ENCODE data around the gene CDX1.

Gene CDX1

GRCh38 chr5:150184006-150184405 is 17.4 kb downstream of the CDX1 start:
- no peak for DNase-seq

DNA sequence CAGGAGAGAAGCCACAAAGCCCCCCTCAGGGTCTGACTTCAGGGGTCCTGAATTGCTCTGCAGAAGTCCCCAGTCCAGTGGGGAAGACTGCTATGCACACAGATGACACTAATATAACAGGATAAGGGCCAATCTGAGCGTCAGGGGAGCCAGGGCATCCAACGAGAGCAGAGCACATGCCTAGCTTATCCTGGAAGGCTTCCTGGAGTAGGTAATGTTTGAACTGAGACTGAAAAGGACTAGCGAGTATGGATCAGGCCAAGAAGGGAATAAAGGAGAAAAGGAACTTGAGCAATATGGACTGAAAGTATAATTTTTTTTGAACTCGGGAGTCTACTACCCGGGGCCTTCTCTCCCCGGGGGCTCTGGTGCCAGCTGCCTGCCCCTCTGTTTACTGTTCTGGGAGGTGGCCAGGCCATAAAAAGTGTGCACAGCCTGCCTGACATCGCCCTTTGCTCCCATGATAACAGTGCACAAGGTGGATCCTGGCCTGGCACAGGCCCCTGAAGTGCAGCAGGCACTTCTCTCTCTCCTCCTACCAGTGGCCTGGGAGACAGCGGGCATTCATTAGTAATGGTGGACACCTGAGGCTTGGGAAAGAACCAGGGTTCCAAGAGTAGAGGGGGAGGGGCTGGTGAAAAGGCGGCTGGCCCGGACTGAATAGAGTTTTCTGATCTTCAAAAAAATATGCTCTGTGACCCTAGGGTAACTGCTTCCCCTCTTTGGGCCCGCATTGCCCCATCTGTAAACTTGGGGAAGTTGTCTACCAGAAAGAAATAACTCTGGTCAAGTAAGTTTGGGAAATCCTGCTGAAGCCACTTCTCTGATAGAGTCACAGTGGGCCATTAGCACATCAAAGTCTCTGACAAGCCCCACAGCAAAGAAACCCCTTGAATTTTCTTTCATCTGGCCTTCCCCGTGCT is 18.7 kb downstream of the CDX1 start:
- DNase-seq: no peak

- DNase-seq: no peak
These were observed 19.6 kb downstream of the CDX1 start for GRCh38 chr5:150186137-150186536.

- DNase-seq: no peak
These were observed 20.3 kb downstream of the CDX1 start for GRCh38 chr5:150186897-150187296.

- DNase-seq: no peak
These were observed 21.7 kb downstream of the CDX1 start for GRCh38 chr5:150188146-150188842.

GRCh38 chr5:150189326-150189725 is 22.7 kb downstream of the CDX1 start:
- DNase-seq: no peak

DNA sequence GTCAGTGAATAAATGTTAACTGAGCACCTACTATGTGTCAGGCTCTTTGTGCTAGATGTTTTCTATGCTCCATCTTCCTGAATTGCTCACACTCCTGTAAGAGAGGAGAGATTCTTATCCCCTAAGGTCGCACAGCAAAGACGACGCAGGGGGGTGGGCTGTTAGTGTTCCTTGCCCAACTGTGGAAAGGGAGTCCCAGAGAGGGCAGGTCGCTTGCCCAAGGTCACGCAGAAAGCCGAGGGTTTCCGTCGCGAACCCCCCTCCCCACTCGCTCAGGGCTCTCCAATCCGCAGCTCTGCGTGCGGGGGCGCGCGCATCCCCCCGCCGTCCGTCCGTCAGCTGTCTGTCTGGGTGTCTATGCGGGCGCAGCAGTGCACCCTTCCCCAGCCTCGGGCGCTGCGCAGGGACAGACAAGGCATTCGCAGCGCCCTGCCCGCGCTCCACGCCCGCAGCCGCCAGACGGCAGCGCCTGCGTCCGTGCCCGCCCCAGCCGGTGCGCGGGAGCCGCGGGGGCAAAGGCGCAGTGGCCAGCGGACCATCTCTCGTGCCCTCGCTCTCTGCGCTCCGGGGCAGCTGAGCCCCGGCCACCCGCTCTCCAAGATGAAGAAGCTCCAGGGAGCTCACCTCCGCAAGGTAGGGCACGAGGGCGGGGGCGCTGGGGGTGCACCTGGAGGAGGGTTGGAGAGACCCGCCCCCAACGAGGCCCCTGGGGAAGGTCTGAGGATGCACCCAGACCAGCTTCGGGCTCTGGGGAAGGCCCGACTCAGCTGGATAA is 23.3 kb downstream of the CDX1 start, which contains the start of gene SLC6A7:
Gene SLC6A7, plus strand, starts transcription at position 335 of the 775 bp plus-strand sequence. Its CDS starts 266 bp downstream, at position 601.
- DNase-seq: peak; percentile 41

DNA sequence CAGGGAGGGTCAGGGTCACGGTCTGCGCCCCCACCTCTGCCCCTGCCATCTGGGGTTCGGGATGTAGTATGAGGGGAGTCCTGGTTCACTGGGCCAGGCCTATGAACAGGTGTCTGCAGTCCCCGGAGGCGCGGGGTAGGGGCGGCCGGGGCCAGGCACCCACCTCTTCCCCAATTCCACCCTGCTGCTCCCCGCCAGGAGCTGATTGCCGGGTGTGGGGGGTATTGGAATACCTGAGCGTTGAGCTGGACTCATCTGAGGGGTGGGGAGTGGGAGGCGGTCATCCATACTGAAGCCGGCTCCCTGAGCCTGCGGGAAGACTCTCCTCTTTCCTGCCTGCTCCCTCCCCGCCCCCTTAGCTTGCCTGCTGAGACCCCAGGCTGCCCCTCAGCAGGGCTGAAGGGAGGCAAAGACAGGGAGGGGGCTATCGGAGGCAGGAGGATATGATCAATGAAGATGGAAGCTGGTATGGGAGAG is 24.0 kb downstream of the CDX1 start:
- DNase-seq: no peak

DNA sequence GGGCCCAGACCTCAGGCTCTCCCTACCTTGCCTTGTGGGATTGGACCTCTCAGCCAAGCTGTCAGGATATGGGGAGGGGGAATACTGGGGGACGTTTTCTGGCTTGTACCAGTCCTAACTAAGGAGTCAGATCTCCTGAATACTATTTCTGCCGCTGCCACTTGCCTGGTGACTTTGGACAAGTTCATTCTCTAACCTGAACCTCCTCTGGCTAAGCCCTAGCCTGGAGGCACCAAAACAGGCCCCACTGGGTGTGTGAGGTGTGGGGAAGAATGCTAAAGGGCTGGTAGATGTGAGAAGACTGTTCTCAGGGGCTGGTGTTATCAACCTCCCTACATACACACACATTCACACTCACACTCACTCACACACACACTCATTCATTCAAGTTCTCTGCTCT is 24.4 kb downstream of the CDX1 start:
- no peak for DNase-seq

- DNase-seq: no peak
These were observed 25.9 kb downstream of the CDX1 start for GRCh38 chr5:150192462-150192861.

DNA sequence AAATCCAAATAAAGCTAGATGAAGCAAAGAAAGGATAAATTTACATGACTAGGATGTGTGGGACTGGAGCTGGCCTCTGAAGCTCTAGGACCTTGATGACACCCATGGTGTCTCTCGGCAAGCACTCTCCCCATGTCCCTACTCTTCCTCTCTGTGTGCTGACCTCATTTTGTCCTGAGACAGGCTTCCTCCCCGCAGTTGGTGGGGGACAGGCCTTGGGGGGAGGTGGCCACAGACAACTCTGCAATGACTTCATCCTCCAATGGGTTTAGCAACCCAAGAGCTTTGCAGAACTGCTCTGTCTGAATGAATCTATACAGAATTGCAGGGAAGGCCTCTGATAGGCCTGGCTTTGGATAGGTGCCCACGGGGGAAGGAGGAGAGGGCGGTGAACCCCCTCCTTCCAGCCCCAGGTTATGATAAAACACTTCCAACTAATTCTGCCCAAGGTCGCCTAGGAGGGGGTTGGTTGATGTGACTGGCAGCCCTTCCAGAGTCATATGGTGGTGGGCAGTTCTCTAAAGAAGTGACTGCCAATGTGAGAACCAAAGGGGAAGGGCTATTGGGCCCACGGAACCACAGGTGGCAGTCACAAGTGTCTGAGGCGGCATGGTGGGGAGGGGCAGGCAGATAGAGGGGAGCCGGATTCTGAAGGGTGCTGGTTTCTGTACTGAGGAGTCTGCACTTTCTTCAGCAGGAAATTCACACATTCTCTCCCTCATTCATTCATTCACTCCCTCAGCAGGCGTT is 29.3 kb downstream of the CDX1 start:
- no peak for DNase-seq

- DNase-seq: no peak
These were observed 29.9 kb downstream of the CDX1 start for GRCh38 chr5:150196514-150196913.

- no peak for DNase-seq
These were observed 30.4 kb downstream of the CDX1 start for GRCh38 chr5:150196986-150197385.

DNA sequence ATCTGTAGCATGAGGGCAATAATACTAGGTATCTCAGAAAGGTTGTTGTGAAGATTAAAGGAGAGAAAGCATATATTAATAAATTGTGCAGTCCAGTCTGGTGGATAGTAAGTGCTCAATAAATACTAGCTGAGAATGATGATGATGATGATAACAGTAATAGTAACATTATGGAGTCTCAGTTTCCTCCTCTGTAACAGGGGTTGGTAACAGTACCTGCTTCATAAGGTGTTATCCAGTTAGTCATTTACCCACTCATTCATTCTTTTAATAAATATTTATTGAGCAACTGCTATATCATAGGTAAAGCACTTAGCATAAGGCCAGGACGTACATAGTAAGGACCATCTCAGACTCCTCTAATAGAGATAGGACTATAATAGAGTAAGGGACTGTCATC is 30.9 kb downstream of the CDX1 start:
- no peak for DNase-seq

- no peak for DNase-seq
These were observed 35.9 kb downstream of the CDX1 start for GRCh38 chr5:150202501-150202900.

DNA sequence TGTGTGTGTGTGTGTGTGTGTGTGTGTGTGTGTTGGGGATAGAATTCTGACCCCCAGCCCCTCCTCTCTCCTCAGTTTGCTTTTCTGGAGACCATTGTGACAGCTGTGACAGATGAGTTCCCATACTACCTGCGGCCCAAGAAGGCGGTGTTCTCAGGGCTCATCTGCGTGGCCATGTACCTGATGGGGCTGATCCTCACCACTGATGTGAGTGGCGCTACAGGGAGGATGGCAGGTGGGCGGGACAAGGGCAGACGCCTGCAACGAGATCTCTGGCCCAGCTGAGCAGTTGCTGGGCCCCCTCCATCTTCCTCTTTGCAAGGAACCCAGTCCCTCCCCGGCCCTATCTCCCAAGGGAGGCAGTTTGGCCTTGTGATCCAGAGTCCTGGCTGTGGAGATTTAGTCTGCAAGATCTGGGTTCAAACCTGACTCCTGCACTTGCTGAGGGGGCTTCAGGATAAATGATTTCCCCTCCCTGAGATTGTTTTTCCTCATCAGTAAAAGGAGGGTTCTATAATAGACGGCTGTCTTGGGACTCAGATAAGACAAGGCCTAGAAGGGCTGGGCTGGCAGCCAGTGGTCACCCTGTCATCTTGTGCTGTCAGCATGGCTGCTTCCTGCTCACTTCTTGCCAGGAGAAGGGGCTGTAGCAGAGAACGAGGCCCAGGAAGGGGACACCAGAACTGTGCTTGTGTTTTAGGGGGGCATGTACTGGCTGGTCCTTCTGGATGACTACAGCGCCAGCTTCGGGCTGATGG is 37.4 kb downstream of the CDX1 start:
- no peak for DNase-seq

- no peak for DNase-seq
These were observed 38.0 kb downstream of the CDX1 start for GRCh38 chr5:150204590-150204960.

DNA sequence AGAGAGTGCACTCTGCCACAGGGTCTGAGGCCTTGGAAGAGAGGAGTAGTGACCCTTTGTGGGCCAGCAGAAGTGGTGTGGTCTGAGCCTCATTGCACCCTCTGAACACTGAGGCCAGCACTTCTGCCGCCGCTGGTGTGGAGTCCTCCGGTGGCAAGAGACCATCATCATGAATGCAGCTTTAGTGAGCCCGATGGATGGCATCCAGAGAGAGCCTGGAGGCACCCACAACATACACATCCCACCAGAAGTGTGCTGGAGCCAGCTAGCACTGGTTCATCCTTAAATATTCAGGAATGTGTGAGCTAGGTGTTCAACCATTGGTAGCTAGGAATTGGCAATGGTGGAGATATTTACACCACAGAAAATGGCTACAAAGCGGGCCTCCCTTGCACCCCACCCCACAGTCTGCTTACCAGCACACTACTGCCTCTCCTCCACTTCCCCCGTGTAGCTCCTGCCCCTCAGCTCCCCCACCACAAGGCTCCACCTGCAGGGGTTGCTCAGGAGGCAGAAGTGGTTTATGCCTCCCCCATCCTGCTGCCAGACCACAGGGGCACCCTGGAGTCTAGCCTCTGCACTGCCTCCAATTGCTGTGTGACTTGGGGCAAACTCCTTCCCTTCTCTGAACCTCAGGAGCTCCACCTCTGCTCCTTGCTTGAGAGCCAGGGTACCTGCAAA is 39.7 kb downstream of the CDX1 start:
- no peak for DNase-seq

- no peak for DNase-seq
These were observed 40.2 kb downstream of the CDX1 start for GRCh38 chr5:150206779-150207115.

Data from right kidney (tissue), 1 donor.